ENCODE results near the gene SLC9A9.
"Not testable (repeated sequence)": the region's sequence is repeated elsewhere in the genome, so short reads cannot be mapped to it uniquely, and the experiment has no call there.

SLC9A9 gene

GRCh38 chr3:143291836-143292447, 556.3 kb downstream of the SLC9A9 start:
- TF ChIP-seq, protein P1, sequence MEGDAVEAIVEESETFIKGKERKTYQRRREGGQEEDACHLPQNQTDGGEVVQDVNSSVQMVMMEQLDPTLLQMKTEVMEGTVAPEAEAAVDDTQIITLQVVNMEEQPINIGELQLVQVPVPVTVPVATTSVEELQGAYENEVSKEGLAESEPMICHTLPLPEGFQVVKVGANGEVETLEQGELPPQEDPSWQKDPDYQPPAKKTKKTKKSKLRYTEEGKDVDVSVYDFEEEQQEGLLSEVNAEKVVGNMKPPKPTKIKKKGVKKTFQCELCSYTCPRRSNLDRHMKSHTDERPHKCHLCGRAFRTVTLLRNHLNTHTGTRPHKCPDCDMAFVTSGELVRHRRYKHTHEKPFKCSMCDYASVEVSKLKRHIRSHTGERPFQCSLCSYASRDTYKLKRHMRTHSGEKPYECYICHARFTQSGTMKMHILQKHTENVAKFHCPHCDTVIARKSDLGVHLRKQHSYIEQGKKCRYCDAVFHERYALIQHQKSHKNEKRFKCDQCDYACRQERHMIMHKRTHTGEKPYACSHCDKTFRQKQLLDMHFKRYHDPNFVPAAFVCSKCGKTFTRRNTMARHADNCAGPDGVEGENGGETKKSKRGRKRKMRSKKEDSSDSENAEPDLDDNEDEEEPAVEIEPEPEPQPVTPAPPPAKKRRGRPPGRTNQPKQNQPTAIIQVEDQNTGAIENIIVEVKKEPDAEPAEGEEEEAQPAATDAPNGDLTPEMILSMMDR (IDR thresholded peaks at IDR 0.05; ENCODE audit: extremely low read depth, missing control alignments) = no peak
- DNase-seq (ENCODE audit: low spot score) = no peak

GRCh38 chr3:143288944-143289343, 559.3 kb downstream of the SLC9A9 start:
- TF ChIP-seq, protein P1 (IDR thresholded peaks at IDR 0.05; ENCODE audit: extremely low read depth, missing control alignments) = no peak
- no peak for DNase-seq (ENCODE audit: low spot score)

DNA sequence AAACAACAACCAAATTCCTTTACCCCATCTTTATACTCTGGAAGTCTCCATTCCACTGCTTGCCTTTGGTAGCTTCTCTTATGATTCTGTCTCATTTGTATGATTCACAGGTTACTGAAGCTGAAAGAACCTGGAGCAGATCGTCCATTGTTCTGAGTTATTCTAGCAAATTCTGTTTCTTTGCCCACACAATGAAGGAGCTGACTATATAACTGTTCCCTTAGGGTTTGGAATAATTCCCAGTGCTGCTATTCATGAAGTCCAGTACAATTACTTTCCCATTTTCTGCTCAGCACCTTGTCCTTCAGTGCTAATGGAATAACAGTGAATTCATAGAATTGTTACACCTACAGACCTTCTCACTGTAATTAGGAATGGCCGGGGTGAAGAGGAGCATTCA, 560.9 kb downstream of the SLC9A9 start:
- no peak for DNase-seq (ENCODE audit: low spot score)
- TF ChIP-seq, protein P1 (IDR thresholded peaks at IDR 0.05; ENCODE audit: extremely low read depth, missing control alignments) = no peak

DNA sequence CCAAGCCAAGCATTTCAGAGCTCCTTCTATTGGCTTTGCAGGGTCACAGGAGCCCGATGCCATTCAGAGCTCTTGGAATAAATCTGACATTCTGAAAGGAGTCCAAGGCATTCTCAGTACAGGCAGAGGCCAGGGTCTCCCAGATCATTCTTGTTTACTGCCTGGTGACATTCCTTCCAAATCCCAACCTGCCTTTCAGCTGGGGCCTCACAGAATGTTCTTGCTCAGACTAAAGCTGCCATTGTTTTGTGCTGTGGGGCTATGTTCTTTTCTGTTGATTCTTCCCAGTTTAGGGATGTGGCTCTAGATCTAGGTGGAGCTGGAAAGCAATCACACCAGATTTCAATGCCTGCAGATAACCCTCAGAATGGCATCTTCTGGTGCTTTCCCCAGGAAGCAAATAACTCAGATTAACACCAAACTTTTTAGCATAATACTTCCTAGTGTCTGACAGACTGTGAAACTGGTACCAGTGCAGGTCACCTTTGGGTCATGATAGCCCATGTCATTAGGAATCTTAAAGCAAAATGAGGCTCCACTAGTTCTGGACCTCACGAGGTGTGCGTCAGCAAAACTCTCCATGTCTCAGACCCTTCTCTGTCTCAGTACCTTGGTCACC, 561.8 kb downstream of the SLC9A9 start:
- no peak for DNase-seq (ENCODE audit: low spot score)
- TF ChIP-seq, protein P1 (IDR thresholded peaks at IDR 0.05; ENCODE audit: extremely low read depth, missing control alignments) = no peak

- no peak for DNase-seq (ENCODE audit: low spot score)
- TF ChIP-seq, protein P1 (IDR thresholded peaks at IDR 0.05; ENCODE audit: extremely low read depth, missing control alignments) = no peak
These were observed 564.7 kb downstream of the SLC9A9 start for GRCh38 chr3:143283432-143284128.

DNA sequence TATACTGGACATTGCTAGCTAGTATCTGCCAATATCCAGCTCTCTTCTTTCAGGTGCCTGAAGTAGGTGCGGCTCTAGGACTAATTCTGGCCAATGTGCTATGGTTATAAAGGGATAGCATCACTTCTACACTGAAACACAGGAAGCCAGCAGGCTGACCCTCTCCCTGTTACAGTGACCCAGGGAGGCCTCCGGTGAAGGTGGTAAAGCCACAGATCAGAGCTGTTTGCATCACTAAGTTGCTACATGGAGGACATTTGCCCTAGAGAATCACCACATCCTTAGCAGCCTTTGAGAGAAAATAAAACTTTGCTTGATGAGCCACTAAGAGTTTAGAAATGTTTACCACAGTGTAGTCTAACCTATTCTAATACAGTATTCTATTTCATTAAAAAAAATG, 567.3 kb downstream of the SLC9A9 start:
- TF ChIP-seq, protein P1 (IDR thresholded peaks at IDR 0.05; ENCODE audit: extremely low read depth, missing control alignments) = no peak
- DNase-seq (ENCODE audit: low spot score) = no peak

- DNase-seq (ENCODE audit: low spot score) = not testable (repeated sequence)
These were observed 568.7 kb downstream of the SLC9A9 start for GRCh38 chr3:143279567-143279966.

All from GM20000 (cell line).